Measurements from ENCODE around the gene SPATS2.
"Not testable (repeated sequence)": the region's sequence is repeated elsewhere in the genome, so short reads cannot be mapped to it uniquely, and the experiment has no call there.

Gene SPATS2

DNA sequence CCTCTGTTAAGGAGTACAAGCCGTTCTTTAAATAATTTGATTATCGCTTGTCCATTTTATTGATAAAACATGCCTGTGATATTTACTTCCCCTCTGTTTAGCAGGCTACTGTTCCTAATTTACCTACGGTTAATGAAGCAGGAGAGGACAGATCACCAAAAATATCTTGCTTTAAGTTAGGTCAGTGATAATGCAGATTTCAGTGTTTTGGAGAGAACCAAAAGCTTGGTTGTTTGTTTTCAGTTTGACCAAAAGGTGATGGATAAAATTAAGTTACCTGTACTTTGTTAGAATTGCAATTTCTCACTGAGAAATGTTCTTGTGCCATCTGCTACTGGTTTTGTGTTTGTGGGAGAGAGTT, 958 bp downstream of the SPATS2 start:
- peaks cover 38% of the 10 kb centered on the region for H3K27me3 ChIP-seq
- H3K27ac ChIP-seq, result no peak overlapping the region
- no peak overlapping the region for H3K4me3 ChIP-seq (ENCODE audit: low read depth in 1 of 2, low read length in 1 of 2)
- H3K9me3 ChIP-seq, result no peaks in the 10 kb centered on the region
- H3K4me1 ChIP-seq (ENCODE audit: control insufficient read depth in 1 of 2, insufficient read depth in 1 of 2, low read depth in 1 of 2, low read length in 1 of 2), result peaks cover 12 to 20% of the 10 kb centered on the region in 2 experiments
- no peaks in the 10 kb centered on the region for H3K36me3 ChIP-seq
- TF ChIP-seq, protein P1, sequence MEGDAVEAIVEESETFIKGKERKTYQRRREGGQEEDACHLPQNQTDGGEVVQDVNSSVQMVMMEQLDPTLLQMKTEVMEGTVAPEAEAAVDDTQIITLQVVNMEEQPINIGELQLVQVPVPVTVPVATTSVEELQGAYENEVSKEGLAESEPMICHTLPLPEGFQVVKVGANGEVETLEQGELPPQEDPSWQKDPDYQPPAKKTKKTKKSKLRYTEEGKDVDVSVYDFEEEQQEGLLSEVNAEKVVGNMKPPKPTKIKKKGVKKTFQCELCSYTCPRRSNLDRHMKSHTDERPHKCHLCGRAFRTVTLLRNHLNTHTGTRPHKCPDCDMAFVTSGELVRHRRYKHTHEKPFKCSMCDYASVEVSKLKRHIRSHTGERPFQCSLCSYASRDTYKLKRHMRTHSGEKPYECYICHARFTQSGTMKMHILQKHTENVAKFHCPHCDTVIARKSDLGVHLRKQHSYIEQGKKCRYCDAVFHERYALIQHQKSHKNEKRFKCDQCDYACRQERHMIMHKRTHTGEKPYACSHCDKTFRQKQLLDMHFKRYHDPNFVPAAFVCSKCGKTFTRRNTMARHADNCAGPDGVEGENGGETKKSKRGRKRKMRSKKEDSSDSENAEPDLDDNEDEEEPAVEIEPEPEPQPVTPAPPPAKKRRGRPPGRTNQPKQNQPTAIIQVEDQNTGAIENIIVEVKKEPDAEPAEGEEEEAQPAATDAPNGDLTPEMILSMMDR (IDR thresholded peaks at IDR 0.05), result no peak

DNA sequence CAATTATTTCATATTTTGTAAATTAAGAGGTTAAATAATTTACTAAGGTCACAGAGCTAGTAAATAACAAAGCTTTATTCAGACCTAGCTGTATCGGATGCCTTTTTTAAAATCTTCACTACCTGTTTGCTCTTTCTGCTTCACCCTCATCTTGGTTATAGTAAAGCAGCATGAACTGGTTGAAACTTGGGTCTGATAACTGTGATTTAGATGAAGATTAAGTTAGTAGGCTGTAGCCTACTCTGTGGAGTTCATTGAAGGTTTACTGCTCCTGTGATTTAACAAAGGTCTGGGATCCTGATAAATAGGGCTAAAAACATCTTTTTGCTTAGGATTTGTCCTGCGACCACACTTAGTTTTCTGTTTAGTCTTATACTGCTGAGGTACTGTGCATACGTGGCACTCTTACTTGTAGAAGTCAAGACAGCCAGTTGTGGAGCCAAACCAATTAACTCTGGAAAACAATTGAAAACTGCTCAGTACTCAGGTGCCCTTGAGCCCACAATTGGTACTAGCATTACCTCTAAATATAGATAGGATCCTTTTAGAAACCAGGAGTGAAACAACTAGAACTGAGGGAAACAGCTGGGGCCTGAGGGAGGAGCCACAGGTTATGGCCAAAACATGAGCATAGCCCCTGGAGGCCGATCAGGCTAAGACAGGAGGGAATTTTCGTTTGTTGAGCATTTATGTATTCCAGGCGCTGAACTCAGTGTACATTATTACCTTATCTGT, 2.3 kb downstream of the SPATS2 start:
- Histone ChIP-seq H3K27me3 (peaks cover 38% of the 10 kb centered on the region), H3K36me3 (no peaks in the 10 kb centered on the region), H3K9me3 (no peaks in the 10 kb centered on the region), H3K27ac (no peak overlapping the region), H3K4me3 (ENCODE audit: low read depth in 1 of 2, low read length in 1 of 2) (no peak overlapping the region), H3K4me1 (ENCODE audit: control insufficient read depth in 1 of 2, insufficient read depth in 1 of 2, low read depth in 1 of 2, low read length in 1 of 2) (peaks cover 12 to 20% of the 10 kb centered on the region in 2 experiments)
- TF ChIP-seq, protein P1 (IDR thresholded peaks at IDR 0.05), result no peak

DNA sequence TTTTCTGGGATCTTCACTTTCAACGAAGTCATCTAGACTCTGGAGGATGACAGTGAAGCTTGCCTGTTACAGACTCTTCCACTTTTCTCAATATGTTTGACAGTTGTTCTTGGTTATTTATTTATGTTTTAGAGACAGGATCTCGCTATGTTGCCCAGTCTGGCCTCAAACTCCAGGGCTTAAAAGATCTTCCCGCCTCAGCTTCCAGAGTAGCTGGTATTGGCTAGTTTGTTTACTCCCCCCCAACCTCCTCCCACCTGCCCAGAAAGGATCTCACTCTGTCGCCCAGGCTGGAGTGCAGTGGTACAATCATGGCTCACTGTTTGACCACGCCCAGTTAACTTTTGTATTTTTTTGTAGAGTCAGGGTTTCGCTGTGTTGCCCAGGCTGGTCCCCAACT, 3.3 kb downstream of the SPATS2 start:
- Histone ChIP-seq H3K9me3 (no peaks in the 10 kb centered on the region), H3K4me3 (ENCODE audit: low read depth in 1 of 2, low read length in 1 of 2) (no peak overlapping the region), H3K27ac (no peak overlapping the region), H3K27me3 (peaks cover 29% of the 10 kb centered on the region), H3K4me1 (ENCODE audit: control insufficient read depth in 1 of 2, insufficient read depth in 1 of 2, low read depth in 1 of 2, low read length in 1 of 2) (peaks cover 12 to 20% of the 10 kb centered on the region in 2 experiments), H3K36me3 (no peaks in the 10 kb centered on the region)
- TF ChIP-seq, protein P1 (IDR thresholded peaks at IDR 0.05), result no peak

DNA sequence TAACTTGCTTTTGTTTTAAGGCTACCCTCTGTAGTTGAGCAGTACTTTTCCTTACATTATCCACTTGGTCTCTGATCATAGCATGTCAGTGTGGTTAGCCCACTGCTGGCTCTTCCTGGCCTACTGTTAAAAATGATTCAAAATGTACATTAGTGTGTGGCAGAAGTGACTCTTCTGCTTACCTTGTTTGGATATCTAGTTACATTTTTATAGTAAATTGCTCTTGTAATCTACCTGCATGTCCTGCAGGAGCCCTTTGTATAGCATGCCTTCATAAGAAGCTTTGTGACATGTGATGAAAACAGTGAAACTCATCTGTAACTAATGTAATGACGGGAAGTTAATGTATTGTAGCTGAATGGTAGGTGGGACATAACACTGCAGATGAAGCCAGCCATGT, 8.1 kb downstream of the SPATS2 start:
- Histone ChIP-seq H3K4me1 (ENCODE audit: control insufficient read depth in 1 of 2, insufficient read depth in 1 of 2, low read depth in 1 of 2, low read length in 1 of 2) (no peaks in the 10 kb centered on the region), H3K36me3 (no peaks in the 10 kb centered on the region), H3K4me3 (ENCODE audit: low read depth in 1 of 2, low read length in 1 of 2) (no peak overlapping the region), H3K9me3 (no peaks in the 10 kb centered on the region), H3K27me3 (no peaks in the 10 kb centered on the region), H3K27ac (no peak overlapping the region)
- TF ChIP-seq, protein P1 (IDR thresholded peaks at IDR 0.05), result no peak

DNA sequence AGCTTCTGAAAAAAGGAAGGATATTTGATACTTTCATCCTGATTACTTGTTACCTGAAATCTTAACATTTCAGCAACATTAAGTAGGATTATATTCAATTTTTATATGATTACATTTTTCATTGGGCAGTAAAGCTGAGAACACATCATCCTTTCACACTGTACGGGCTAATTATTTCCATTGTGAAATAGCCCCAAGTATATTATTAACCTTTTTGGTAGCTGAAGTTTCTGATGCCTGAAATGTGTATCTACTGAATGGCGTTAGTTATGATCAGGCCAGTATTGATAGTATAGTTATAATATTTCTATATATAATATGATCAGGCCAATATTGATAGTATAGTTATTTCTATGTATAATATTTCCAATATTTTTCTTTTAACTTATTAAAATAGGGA, 10.1 kb downstream of the SPATS2 start:
- H3K9me3 ChIP-seq, result no peaks in the 10 kb centered on the region
- TF ChIP-seq, protein P1 (IDR thresholded peaks at IDR 0.05), result no peak
- H3K4me3 ChIP-seq (ENCODE audit: low read depth in 1 of 2, low read length in 1 of 2), result no peak overlapping the region
- H3K36me3 ChIP-seq, result no peaks in the 10 kb centered on the region
- H3K27me3 ChIP-seq, result no peaks in the 10 kb centered on the region
- no peak overlapping the region for H3K27ac ChIP-seq
- H3K4me1 ChIP-seq (ENCODE audit: control insufficient read depth in 1 of 2, insufficient read depth in 1 of 2, low read depth in 1 of 2, low read length in 1 of 2), result no peaks in the 10 kb centered on the region

DNA sequence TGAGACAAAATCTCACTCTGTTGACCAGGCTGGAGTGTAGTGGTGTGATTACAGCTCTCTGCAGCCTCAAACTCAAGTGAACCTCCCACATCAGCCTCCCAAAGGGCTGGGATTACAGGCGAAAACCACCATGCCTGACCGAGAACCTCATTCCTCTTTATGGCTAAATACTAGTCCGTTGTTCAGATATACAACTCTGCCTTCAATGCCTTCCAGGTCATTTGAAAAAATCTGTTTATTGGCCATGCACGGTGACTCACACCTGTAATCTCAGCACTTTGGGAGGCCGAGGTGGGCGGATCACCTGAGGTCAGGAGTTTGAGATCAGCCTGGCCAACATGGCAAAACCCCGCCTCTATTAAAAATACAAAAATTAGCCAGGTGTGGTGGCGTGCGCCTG, 12.9 kb downstream of the SPATS2 start:
- not testable (repeated sequence) for H3K4me1 ChIP-seq (ENCODE audit: control insufficient read depth in 1 of 2, insufficient read depth in 1 of 2, low read depth in 1 of 2, low read length in 1 of 2)

More for the DNA sequence above, 12.9 kb downstream of the SPATS2 start:
- H3K9me3 ChIP-seq; H3K27ac ChIP-seq; H3K4me3 ChIP-seq (ENCODE audit: low read depth in 1 of 2, low read length in 1 of 2); H3K27me3 ChIP-seq; H3K36me3 ChIP-seq: not testable (repeated sequence)
